K562 (cell line): ENCODE results near the gene MYO15B. TPM values are rescaled to one million over a fixed set of nuclear protein-coding genes. Genes with fewer than 3 reads are reported as not detected.
A peak's percentile ranks its signal among the peaks of the same experiment; 100 is the strongest.

Experiments
- ATAC-seq: fragments of 200-7000 bp; cut with Tn5 transposase; 3 replicates; pipeline ENCODE4 v1.9.1; 2020; ENCODE audit warnings: moderate library complexity
- BruUV-seq: library from RNA; stranded (reverse); fragments of 400-500 nt; replicated peaks from 2 replicates; lab custom pipeline; 2021; lab: Mats Ljungman, UMichigan
- CTCF ChIA-PET: fragments of 300-600 bp; formaldehyde crosslinking; extraction: SDS; loops from one replicate; lab custom pipeline; 2021; ENCODE audit warnings: low intra/inter-chr PET ratio; lab: Yijun Ruan, JAX
- POLR2A ChIA-PET: fragments of 300-600, 350-650 bp; sonication (Branson Sonifier 250); formaldehyde crosslinking; extraction: SDS; loops from one replicate; lab custom pipeline; 2021; ENCODE audit warnings: antibody characterized with exemption, inconsistent platforms; lab: Yijun Ruan, JAX
- DNase-seq, 4 experiments: peaks; one replicate each; pipeline versions ENCODE4 v3.0.0 to v3.0.0-alpha.2; 2011 to 2018; ENCODE audit warnings: low spot score in 3 of 4, mixed read lengths in 3 of 4; ENCODE audit errors: extremely low read depth in 1 of 4
- FAIRE-seq: peaks from 2 replicates; lab custom pipeline; 2011; peaks lifted over from hg19 to GRCh38; lab: Jason Lieb, UNC
- H2AFZ ChIP-seq: 2 replicates; pipeline ENCODE4 v1.6.0; 2011; ENCODE audit warnings: low read depth, low read length, control low read depth, inconsistent platforms
- H3K27ac ChIP-seq: fragments of 200-600 bp; 3 replicates; pipeline ENCODE4 v1.8.0; 2011; ENCODE audit warnings: low read depth, mild to moderate bottlenecking, control low read depth, inconsistent platforms, low read length, moderate library complexity, mixed read lengths; ENCODE audit errors: extremely low read depth
- H3K27me3 ChIP-seq, 2 experiments: fragments of 300-600 bp in 1 of 2; 2 replicates in 1 of 2; 3 replicates in 1 of 2; pipeline versions ENCODE4 v1.6.0 to v1.8.0; 2011; ENCODE audit warnings: inconsistent platforms in 2 of 2, low read length in 2 of 2, mild to moderate bottlenecking in 1 of 2, mixed read lengths in 1 of 2, moderate library complexity in 1 of 2; ENCODE audit not compliant: control insufficient read depth in 2 of 2, insufficient read depth in 2 of 2
- H3K36me3 ChIP-seq: fragments of 300-600 bp; 3 replicates; pipeline ENCODE4 v1.8.0; 2011; ENCODE audit warnings: mild to moderate bottlenecking, low read length, inconsistent platforms; ENCODE audit not compliant: control insufficient read depth, insufficient read depth
- H3K4me1 ChIP-seq, 2 experiments: fragments of 200-600 bp in 1 of 2; replicated peaks in 1 of 2; 2 replicates in 1 of 2; 3 replicates in 1 of 2; pipeline versions ENCODE4 v1.5.1 to v1.8.0; 2011; ENCODE audit warnings: inconsistent platforms in 2 of 2, low read length in 2 of 2, mild to moderate bottlenecking in 1 of 2, mixed read lengths in 1 of 2, moderate library complexity in 1 of 2; ENCODE audit not compliant: control insufficient read depth in 2 of 2, insufficient read depth in 2 of 2
- H3K4me2 ChIP-seq: 2 replicates; pipeline ENCODE4 v1.6.1; 2011; ENCODE audit warnings: low read length, control low read depth, inconsistent platforms, mixed read lengths; ENCODE audit not compliant: insufficient read depth
- H3K4me3 ChIP-seq: fragments of 200-600 bp; sonication (generic), shearing (Covaris generic); 2 replicates; pipeline ENCODE4 v1.5.1; 2016; ENCODE audit warnings: control low read depth, inconsistent platforms
- H3K79me2 ChIP-seq: fragments of 200-600 bp; 3 replicates; pipeline ENCODE4 v1.8.0; 2011; ENCODE audit warnings: low read length, inconsistent platforms; ENCODE audit not compliant: control insufficient read depth, insufficient read depth
- H3K9ac ChIP-seq, 2 experiments: 2 replicates each; pipeline versions ENCODE4 v1.6.0 to v1.6.1; 2011; ENCODE audit warnings: low read depth in 2 of 2, low read length in 2 of 2, control low read depth in 1 of 2, inconsistent platforms in 1 of 2, mild to moderate bottlenecking in 1 of 2, mixed read lengths in 1 of 2; ENCODE audit not compliant: insufficient read depth in 1 of 2
- H3K9me1 ChIP-seq: one replicate; pipeline ENCODE4 v1.6.0; 2011; ENCODE audit warnings: inconsistent platforms, mild to moderate bottlenecking, low read length, moderate library complexity; ENCODE audit not compliant: control insufficient read depth, insufficient read depth
- H3K9me3 ChIP-seq: replicated peaks from 2 replicates; pipeline ENCODE4 v1.5.1; 2011; ENCODE audit warnings: low read depth, low read length, inconsistent platforms; ENCODE audit not compliant: control insufficient read depth, insufficient read depth
- H4K20me1 ChIP-seq: replicated peaks from 2 replicates; pipeline ENCODE4 v1.6.1; 2011; ENCODE audit warnings: low read length, inconsistent platforms, mixed read lengths; ENCODE audit not compliant: control insufficient read depth, insufficient read depth
- CBX8 ChIP-seq: fragments of 200-600 bp; sonication (generic); IDR thresholded peaks from 2 replicates; pipeline ENCODE4 v1.6.1; 2012; ENCODE audit warnings: borderline replicate concordance, mixed run types, low read depth, mild to moderate bottlenecking, moderate library complexity, mixed read lengths, low read length, control low read depth, inconsistent platforms; ENCODE audit not compliant: poor library complexity, severe bottlenecking; ENCODE audit errors: extremely low read depth
- CHAMP1 ChIP-seq: fragments of 450-650 bp; IDR thresholded peaks from 2 replicates; pipeline ENCODE4 v1.6.1; 2016; ENCODE audit warnings: mild to moderate bottlenecking
- ERF ChIP-seq: fragments of 450-650 bp; formaldehyde crosslinking; IDR thresholded peaks from 2 replicates; pipeline ENCODE4 v1.4.0; 2020; ENCODE audit warnings: mild to moderate bottlenecking, mixed read lengths
- PKNOX1 ChIP-seq: fragments of 450-650 bp; IDR thresholded peaks from 2 replicates; pipeline ENCODE4 v1.6.1; 2016
- POLR2AphosphoS2 ChIP-seq: IDR thresholded peaks from 2 replicates; pipeline ENCODE4 v1.6.1; 2012; ENCODE audit warnings: low read length, improper control_type of control experiment
- USF2 ChIP-seq: sonication (generic); formaldehyde crosslinking; IDR thresholded peaks from 2 replicates; pipeline ENCODE4 v1.5.0; 2020; ENCODE audit warnings: missing genetic modification reagents
- ZBED1 ChIP-seq: IDR thresholded peaks from 2 replicates; pipeline ENCODE4 v1.6.1; 2014
- WGBS: fragments of 100-300 bp; shearing (Covaris generic); methylation state at CpG from one replicate; pipeline ENCODE4 v1.1.6; 2016; ENCODE audit warnings: low coverage, mixed read lengths; ENCODE audit not compliant: insufficient coverage; ENCODE audit errors: missing lambda C conversion rate; 5-methylcytosine and 5-hydroxymethylcytosine counted together
- in situ Hi-C: fragments of 300-500 bp; cut with MboI; formaldehyde crosslinking; loops from 4 replicates; pipeline ENCODE4 v1.15.0; 2018; ENCODE audit warnings: inconsistent platforms, mixed read lengths
- intact Hi-C: fragments of 100-400 bp; cut with micrococcal nuclease; formaldehyde crosslinking; loops from 2 replicates; pipeline ENCODE4 v1.14.2; 2022
- polyA plus RNA-seq, 8 experiments: library from polyadenylated mRNA; depleted of rRNA in 4 of 8; stranded (reverse) in 5 of 8; unstranded in 3 of 8; fragments of >200 nt; fragmentation: Nextera tagmentation in 2 of 8; fragmentation: Illumina TruSeq in 1 of 8; extraction: Ambion mirVana in 2 of 8; extraction: Trizol in 1 of 8; gene quantifications; 2 replicates each; pipeline versions ENCODE4 v1.2.1 to v1.2.3, GENCODE V29; 2011 to 2014; ENCODE audit warnings: inconsistent platforms in 1 of 8, missing spikeins in 1 of 8
- total RNA-seq, 7 experiments: library from RNA; depleted of rRNA in 6 of 7; stranded (reverse); fragments of >200 nt in 6 of 7; fragmentation: Illumina TruSeq in 2 of 7; extraction: Trizol in 2 of 7; gene quantifications; 2 replicates each; pipeline versions ENCODE4 v1.2.1 to v1.2.3, GENCODE V29; 2011 to 2021; ENCODE audit warnings: low replicate concordance in 1 of 7

Gene MYO15B
- total and polyA plus RNA-seq, 9 of the 15 experiments (the other 6 are each of a cell fraction or from before 2014, with no cell fraction given) = 0.05 to 3.1 (median 0.83) TPM; not detected in 2

GRCh38 chr17:75665981-75666380 lies 78.4 kb downstream of the MYO15B start:
- Histone ChIP-seq H3K79me2 (peaks cover 52% of the 10 kb centered on the region), H2AFZ (no peak overlapping the region), H3K36me3 (peaks cover 54% of the 10 kb centered on the region), H3K9me1 (no peaks in the 10 kb centered on the region), H3K9me3 (no peaks in the 10 kb centered on the region), H3K27me3 (no peaks in the 10 kb centered on the region), H3K4me2 (peak overlapping the region; percentile 95), H3K27ac (peak overlapping the region; percentile 72; the same call in 2 of the 3 replicates), H3K4me3 (peak overlapping the region; percentile 85), H3K4me1 (peaks cover 3 to 13% of the 10 kb centered on the region in 2 experiments; a peak in 4 of 5 replicates), H4K20me1 (no peaks in the 10 kb centered on the region), H3K9ac (peak overlapping the region; percentile 75 to 85)
- in situ Hi-C loops (no loop called here), intact Hi-C loops (no loop called here)
- 23% methylated on average over 10 of the region's 10 CpGs for WGBS
- no peak for TF ChIP-seq CHAMP1
- TF ChIP-seq ERF (CRISPR knock-in tag) = 0 out of 2 replicates have a peak, but pooled peaks have one; percentile 45
- no peak for TF ChIP-seq CBX8
- TF ChIP-seq POLR2AphosphoS2 = no peak
- no peak for TF ChIP-seq ZBED1
- TF ChIP-seq PKNOX1 = no peak
- no peak for TF ChIP-seq USF2
- BruUV-seq = no TSS peak
- ChIA-PET POLR2A (interaction anchor here (0.6 to 2.6 kb wide), 8 partner anchors 9 to 114 kb away, joined by 3 to 12 read pairs (median 4); no protein-coding TSS in a partner anchor), CTCF (no interaction called here)
- FAIRE-seq (no peak), ATAC-seq (no peak), DNase-seq (no peak)
